SK-N-SH (cell line): ENCODE data around the gene NCAM1. TPM values are rescaled to one million over a fixed set of nuclear protein-coding genes. Genes with fewer than 3 reads are reported as not detected.

ENCODE experiments used
- CTCF ChIA-PET: fragments of 300-600, 350-600 bp; formaldehyde crosslinking; extraction: SDS; loops from one replicate; lab custom pipeline; 2021; lab: Yijun Ruan, JAX
- POLR2A ChIA-PET: fragments of 350-600 bp; sonication (Branson Sonifier 250); formaldehyde crosslinking; extraction: SDS; loops from one replicate; lab custom pipeline; 2020; ENCODE audit warnings: antibody characterized with exemption, inconsistent platforms; lab: Yijun Ruan, JAX
- DNase-seq: peaks from one replicate; pipeline ENCODE4 v3.0.0; 2012
- H2AFZ ChIP-seq: fragments of 200-600 bp; sonication (generic); 2 replicates; pipeline ENCODE4 v1.8.1; 2016; ENCODE audit warnings: antibody characterized with exemption, mild to moderate bottlenecking, low read depth
- H3F3A ChIP-seq: fragments of 200-600 bp; sonication (generic); replicated peaks from 2 replicates; pipeline ENCODE3; 2016; ENCODE audit warnings: antibody characterized with exemption, mild to moderate bottlenecking; ENCODE audit not compliant: insufficient read depth
- H3K27ac ChIP-seq, 2 experiments: fragments of 200-500 bp in 1 of 2; fragments of 200-600 bp in 1 of 2; sonication (Bioruptor generic) in 1 of 2; sonication (generic), shearing (Covaris generic) in 1 of 2; 2 replicates each; pipeline versions ENCODE4 v1.5.1 to v1.6.1; 2014 to 2016; ENCODE audit warnings: low read depth in 2 of 2, inconsistent platforms in 1 of 2, low read length in 1 of 2, mild to moderate bottlenecking in 1 of 2, mixed read lengths in 1 of 2
- H3K27me3 ChIP-seq: fragments of 200-600 bp; sonication (generic), shearing (Covaris generic); 2 replicates; pipeline ENCODE4 v1.6.1; 2016; ENCODE audit warnings: mixed run types; ENCODE audit not compliant: insufficient read depth
- H3K36me3 ChIP-seq, 2 experiments: fragments of 200-500 bp in 1 of 2; fragments of 200-600 bp in 1 of 2; sonication (Bioruptor generic) in 1 of 2; sonication (generic) in 1 of 2; replicated peaks in 1 of 2; 2 replicates each; pipeline versions ENCODE3 to v1.5.1; 2014 to 2016; ENCODE audit warnings: low read length in 1 of 2, mild to moderate bottlenecking in 1 of 2; ENCODE audit not compliant: insufficient read depth in 2 of 2, control insufficient read depth in 1 of 2
- H3K4me1 ChIP-seq, 2 experiments: fragments of 200-500 bp in 1 of 2; fragments of 200-600 bp in 1 of 2; sonication (Bioruptor generic) in 1 of 2; sonication (generic), shearing (Covaris generic) in 1 of 2; 2 replicates each; pipeline versions ENCODE4 v1.5.1 to v1.6.1; 2014 to 2016; ENCODE audit warnings: low read depth in 1 of 2, low read length in 1 of 2, mixed run types in 1 of 2; ENCODE audit not compliant: insufficient read depth in 2 of 2, control insufficient read depth in 1 of 2
- H3K4me2 ChIP-seq: fragments of 200-600 bp; sonication (generic), shearing (Covaris generic); 2 replicates; pipeline ENCODE4 v1.6.1; 2017; ENCODE audit warnings: mixed run types
- H3K4me3 ChIP-seq, 2 experiments: fragments of 200-500 bp in 1 of 2; fragments of 200-600 bp in 1 of 2; sonication (Bioruptor generic) in 1 of 2; sonication (generic), shearing (Covaris generic) in 1 of 2; 2 replicates each; pipeline versions ENCODE4 v1.5.1 to v1.8.1; 2014 to 2016; ENCODE audit warnings: low read depth in 2 of 2, inconsistent platforms in 1 of 2, low read length in 1 of 2, mild to moderate bottlenecking in 1 of 2, mixed read lengths in 1 of 2, moderate library complexity in 1 of 2
- H3K79me2 ChIP-seq: fragments of 200-600 bp; sonication (generic); 2 replicates; pipeline ENCODE4 v1.8.1; 2017; ENCODE audit warnings: mild to moderate bottlenecking; ENCODE audit not compliant: insufficient read depth
- H3K9ac ChIP-seq: fragments of 200-600 bp; sonication (generic); 2 replicates; pipeline ENCODE4 v1.6.1; 2017; ENCODE audit warnings: mixed run types
- H3K9me2 ChIP-seq: fragments of 200-600 bp; sonication (generic); 2 replicates; pipeline ENCODE4 v1.6.1; 2017; ENCODE audit warnings: mixed run types
- H3K9me3 ChIP-seq: fragments of 200-600 bp; sonication (generic); 2 replicates; pipeline ENCODE4 v1.6.1; 2017; ENCODE audit warnings: mixed run types, mild to moderate bottlenecking, moderate library complexity
- H4K20me1 ChIP-seq: fragments of 200-600 bp; sonication (generic); 2 replicates; pipeline ENCODE4 v1.6.1; 2017; ENCODE audit warnings: mild to moderate bottlenecking, mixed run types; ENCODE audit not compliant: insufficient read depth
- FOXM1 ChIP-seq: IDR thresholded peaks from 2 replicates; pipeline ENCODE4 v1.4.0; 2012; ENCODE audit warnings: low read depth, mild to moderate bottlenecking
- GATA2 ChIP-seq: sonication (generic); formaldehyde crosslinking; IDR thresholded peaks from 2 replicates; pipeline ENCODE4 v1.5.0; 2020; ENCODE audit warnings: mild to moderate bottlenecking, missing genetic modification reagents
- JUND ChIP-seq: IDR thresholded peaks from 2 replicates; pipeline ENCODE4 v1.4.0; 2012
- MEF2A ChIP-seq: IDR thresholded peaks from 2 replicates; pipeline ENCODE4 v1.4.0; 2012; ENCODE audit warnings: low read depth, borderline replicate concordance
- RAD21 ChIP-seq: IDR thresholded peaks from 2 replicates; pipeline ENCODE4 v1.6.1; 2012; ENCODE audit warnings: mild to moderate bottlenecking, low read length
- RCOR1 ChIP-seq: fragments of 150-350 bp; IDR thresholded peaks from 2 replicates; pipeline ENCODE4 v1.6.1; 2017; ENCODE audit warnings: antibody characterized with exemption, low read length
- RFX5 ChIP-seq: IDR thresholded peaks from 2 replicates; pipeline ENCODE4 v1.6.1; 2012; ENCODE audit warnings: mild to moderate bottlenecking, improper control_type of control experiment, low read length
- TEAD4 ChIP-seq: IDR thresholded peaks from 2 replicates; pipeline ENCODE4 v1.4.0; 2012; ENCODE audit warnings: mild to moderate bottlenecking, borderline replicate concordance; ENCODE audit not compliant: insufficient read depth
- WGBS: methylation state at CpG from one replicate; pipeline ENCODE4 v1.1.6; 2017; ENCODE audit warnings: low lambda C conversion rate; 5-methylcytosine and 5-hydroxymethylcytosine counted together
- polyA plus RNA-seq, 3 experiments: library from polyadenylated mRNA; depleted of rRNA; stranded (reverse); fragments of >200 nt; gene quantifications; 2 replicates each; pipeline ENCODE4 v1.2.3, GENCODE V29; 2012
- TF ChIP-seq, protein P1 (sequence below): IDR thresholded peaks from 2 replicates; pipeline ENCODE4 v1.4.0; 2012; ENCODE audit warnings: low read depth, borderline replicate concordance
- TF ChIP-seq, protein P2 (sequence below): IDR thresholded peaks from 2 replicates; pipeline ENCODE4 v1.6.1; 2012; ENCODE audit warnings: mild to moderate bottlenecking, low read depth, low read length, moderate library complexity
- TF ChIP-seq, protein P3 (sequence below): IDR thresholded peaks from 2 replicates; pipeline ENCODE4 v1.4.0; 2012; ENCODE audit warnings: low read depth

NCAM1 gene
- polyA plus RNA-seq, 1 of the 3 experiments (the other 2 are of a cell fraction) = 19.4 TPM

DNA sequence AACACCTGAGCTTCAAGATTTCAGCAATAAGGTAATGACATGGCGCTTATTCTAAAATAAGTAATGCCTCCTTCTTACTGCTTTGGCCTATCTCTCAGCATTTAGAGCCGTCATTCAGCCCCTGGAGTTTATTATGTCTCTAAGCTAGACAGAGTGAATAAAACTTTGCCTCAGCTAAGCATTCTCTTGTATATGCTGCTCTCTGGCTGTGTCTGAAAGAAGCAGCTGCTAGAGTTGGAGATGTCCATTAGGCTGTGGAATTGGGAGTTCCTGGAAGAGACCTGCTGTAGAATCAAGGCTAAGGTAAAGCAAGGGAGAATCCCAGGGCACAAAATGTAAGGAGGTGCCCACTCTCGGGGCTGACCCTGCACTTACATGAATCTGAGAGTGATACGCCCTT, 317.7 kb downstream of the NCAM1 start:
- H3K9me2 ChIP-seq = no peaks in the 10 kb centered on the region
- TF ChIP-seq RAD21 (peak; percentile 25), MEF2A (no peak)
- no peak for DNase-seq
- H3K4me1 ChIP-seq = peaks cover 0 to 12% of the 10 kb centered on the region in 2 experiments; a peak in 1 of 4 replicates
- H3K36me3 ChIP-seq = no peaks in the 10 kb centered on the region
- 94% methylated on average over 3 of the region's 4 CpGs for WGBS
- H3K9me3 ChIP-seq = no peaks in the 10 kb centered on the region
- no peaks in the 10 kb centered on the region for H4K20me1 ChIP-seq
- H3K79me2 ChIP-seq = no peaks in the 10 kb centered on the region
- no peaks in the 10 kb centered on the region for H3K27me3 ChIP-seq
- no peak overlapping the region for H3K4me3 ChIP-seq
- H3K27ac ChIP-seq = no peak overlapping the region
- no peak overlapping the region for H3K4me2 ChIP-seq
- ChIA-PET CTCF (interaction anchor here (1.0 to 1.4 kb wide), 2 partner anchors 10 to 691 kb away, joined by 4 to 10 read pairs; no protein-coding TSS in a partner anchor), POLR2A (no interaction called here)
- H2AFZ ChIP-seq = no peak overlapping the region
- no peaks in the 10 kb centered on the region for H3F3A ChIP-seq
- H3K9ac ChIP-seq = no peak overlapping the region

DNA sequence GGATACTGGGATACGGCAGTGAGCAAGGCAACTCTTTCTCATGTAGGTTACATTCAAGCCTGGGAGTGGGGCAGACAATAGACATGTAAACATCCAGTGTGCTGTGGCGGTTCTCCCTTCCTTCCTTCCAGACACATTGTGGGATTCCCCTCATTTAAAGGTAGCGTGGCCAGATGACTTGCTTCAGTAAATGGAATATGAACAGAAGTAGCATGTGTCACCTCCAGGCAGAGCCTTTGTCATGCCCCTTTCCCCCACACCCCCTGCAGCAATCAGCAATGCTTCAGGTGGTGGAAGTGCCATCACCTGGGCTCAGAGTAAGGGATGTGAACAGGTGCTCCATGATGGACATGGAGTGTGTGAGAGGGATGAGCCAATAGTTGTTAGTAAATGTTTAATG, 318.4 kb downstream of the NCAM1 start:
- Histone ChIP-seq H3K4me3 (no peak overlapping the region), H3F3A (no peaks in the 10 kb centered on the region), H3K4me1 (peaks cover 0 to 5% of the 10 kb centered on the region in 2 experiments; a peak in 1 of 4 replicates), H3K9ac (no peak overlapping the region), H3K36me3 (no peaks in the 10 kb centered on the region), H3K9me3 (no peaks in the 10 kb centered on the region), H3K9me2 (no peaks in the 10 kb centered on the region), H3K27me3 (no peaks in the 10 kb centered on the region), H3K4me2 (no peak overlapping the region), H2AFZ (no peak overlapping the region), H4K20me1 (no peaks in the 10 kb centered on the region), H3K79me2 (no peaks in the 10 kb centered on the region), H3K27ac (no peak overlapping the region)
- DNase-seq = no peak
- TF ChIP-seq FOXM1 (no peak), MEF2A (no peak), RFX5 (no peak), GATA2 (CRISPR knock-in tag) (no peak), RCOR1 (no peak), TEAD4 (no peak), JUND (no peak)
- TF ChIP-seq, protein P1, sequence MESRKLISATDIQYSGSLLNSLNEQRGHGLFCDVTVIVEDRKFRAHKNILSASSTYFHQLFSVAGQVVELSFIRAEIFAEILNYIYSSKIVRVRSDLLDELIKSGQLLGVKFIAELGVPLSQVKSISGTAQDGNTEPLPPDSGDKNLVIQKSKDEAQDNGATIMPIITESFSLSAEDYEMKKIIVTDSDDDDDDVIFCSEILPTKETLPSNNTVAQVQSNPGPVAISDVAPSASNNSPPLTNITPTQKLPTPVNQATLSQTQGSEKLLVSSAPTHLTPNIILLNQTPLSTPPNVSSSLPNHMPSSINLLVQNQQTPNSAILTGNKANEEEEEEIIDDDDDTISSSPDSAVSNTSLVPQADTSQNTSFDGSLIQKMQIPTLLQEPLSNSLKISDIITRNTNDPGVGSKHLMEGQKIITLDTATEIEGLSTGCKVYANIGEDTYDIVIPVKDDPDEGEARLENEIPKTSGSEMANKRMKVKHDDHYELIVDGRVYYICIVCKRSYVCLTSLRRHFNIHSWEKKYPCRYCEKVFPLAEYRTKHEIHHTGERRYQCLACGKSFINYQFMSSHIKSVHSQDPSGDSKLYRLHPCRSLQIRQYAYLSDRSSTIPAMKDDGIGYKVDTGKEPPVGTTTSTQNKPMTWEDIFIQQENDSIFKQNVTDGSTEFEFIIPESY = no peak
- TF ChIP-seq, protein P2, sequence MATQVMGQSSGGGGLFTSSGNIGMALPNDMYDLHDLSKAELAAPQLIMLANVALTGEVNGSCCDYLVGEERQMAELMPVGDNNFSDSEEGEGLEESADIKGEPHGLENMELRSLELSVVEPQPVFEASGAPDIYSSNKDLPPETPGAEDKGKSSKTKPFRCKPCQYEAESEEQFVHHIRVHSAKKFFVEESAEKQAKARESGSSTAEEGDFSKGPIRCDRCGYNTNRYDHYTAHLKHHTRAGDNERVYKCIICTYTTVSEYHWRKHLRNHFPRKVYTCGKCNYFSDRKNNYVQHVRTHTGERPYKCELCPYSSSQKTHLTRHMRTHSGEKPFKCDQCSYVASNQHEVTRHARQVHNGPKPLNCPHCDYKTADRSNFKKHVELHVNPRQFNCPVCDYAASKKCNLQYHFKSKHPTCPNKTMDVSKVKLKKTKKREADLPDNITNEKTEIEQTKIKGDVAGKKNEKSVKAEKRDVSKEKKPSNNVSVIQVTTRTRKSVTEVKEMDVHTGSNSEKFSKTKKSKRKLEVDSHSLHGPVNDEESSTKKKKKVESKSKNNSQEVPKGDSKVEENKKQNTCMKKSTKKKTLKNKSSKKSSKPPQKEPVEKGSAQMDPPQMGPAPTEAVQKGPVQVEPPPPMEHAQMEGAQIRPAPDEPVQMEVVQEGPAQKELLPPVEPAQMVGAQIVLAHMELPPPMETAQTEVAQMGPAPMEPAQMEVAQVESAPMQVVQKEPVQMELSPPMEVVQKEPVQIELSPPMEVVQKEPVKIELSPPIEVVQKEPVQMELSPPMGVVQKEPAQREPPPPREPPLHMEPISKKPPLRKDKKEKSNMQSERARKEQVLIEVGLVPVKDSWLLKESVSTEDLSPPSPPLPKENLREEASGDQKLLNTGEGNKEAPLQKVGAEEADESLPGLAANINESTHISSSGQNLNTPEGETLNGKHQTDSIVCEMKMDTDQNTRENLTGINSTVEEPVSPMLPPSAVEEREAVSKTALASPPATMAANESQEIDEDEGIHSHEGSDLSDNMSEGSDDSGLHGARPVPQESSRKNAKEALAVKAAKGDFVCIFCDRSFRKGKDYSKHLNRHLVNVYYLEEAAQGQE = no peak
- TF ChIP-seq, protein P3, sequence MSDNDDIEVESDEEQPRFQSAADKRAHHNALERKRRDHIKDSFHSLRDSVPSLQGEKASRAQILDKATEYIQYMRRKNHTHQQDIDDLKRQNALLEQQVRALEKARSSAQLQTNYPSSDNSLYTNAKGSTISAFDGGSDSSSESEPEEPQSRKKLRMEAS = no peak
- ChIA-PET POLR2A (no interaction called here), CTCF (interaction anchor here (1.4 kb wide), 1 partner anchor 10 kb away, joined by 10 read pairs; no protein-coding TSS in a partner anchor)
- WGBS = 61% methylated on average over 2 of the region's 3 CpGs
